HG03095 (cell line): ENCODE results near the gene XYLT1.
"Not testable (repeated sequence)": the region's sequence is repeated elsewhere in the genome, so short reads cannot be mapped to it uniquely, and the experiment has no call there.

Source experiments
- ATAC-seq: cut with Tn5 transposase; IDR thresholded peaks from one replicate; pipeline ENCODE4 v1.9.1; 2021; ENCODE audit warnings: moderate library complexity; ENCODE audit not compliant: unreplicated experiment

Gene XYLT1

GRCh38 chr16:17432901-17433576 is 37.7 kb downstream of the XYLT1 start:
- no peak for ATAC-seq

- ATAC-seq = no peak
These were observed 38.7 kb downstream of the XYLT1 start for GRCh38 chr16:17431968-17432625.

DNA sequence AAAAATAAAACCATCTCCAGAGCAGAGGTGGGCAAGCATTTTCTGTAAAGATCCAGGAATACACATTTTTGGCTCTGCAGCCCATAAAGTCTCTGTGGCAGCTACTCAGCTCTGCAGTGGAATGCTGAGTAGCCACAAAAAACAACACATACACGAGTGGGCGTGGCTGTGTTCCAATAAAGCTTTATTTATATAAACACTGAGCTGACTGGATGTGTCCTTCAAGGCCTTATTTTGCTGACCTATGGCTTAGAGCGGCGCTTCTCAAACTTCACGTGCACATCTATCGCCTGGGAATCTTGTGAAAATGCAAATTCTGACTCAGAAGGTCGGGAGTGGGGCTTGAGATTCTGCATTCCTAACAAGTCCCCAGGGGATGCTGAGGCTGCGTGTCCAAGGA is 39.7 kb downstream of the XYLT1 start:
- ATAC-seq = no peak

GRCh38 chr16:17426451-17426850 is 44.3 kb downstream of the XYLT1 start:
- ATAC-seq = no peak

DNA sequence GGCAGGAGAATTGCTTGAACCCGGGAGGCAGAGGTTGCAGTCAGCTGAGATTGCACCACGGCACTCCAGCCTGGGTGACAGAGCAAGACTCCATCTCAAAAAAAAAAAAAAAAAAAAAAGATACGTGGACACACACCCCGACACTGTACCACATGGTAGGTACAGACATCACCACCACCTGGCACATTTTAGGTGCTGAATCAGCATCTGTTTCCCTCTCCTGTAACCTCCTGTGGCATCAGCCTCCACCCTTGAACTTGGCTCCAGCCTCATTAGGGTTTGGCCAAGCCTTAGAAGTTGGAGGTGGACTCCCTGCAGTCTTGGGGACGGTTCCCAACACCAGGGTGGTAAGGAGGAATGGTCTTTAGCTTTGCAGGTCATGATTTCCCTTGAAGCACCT is 46.0 kb downstream of the XYLT1 start:
- ATAC-seq = no peak

- ATAC-seq = no peak
These were observed 47.5 kb downstream of the XYLT1 start for GRCh38 chr16:17423221-17423620.

- no peak for ATAC-seq
These were observed 49.9 kb downstream of the XYLT1 start for GRCh38 chr16:17420816-17421215.

GRCh38 chr16:17419266-17419665 is 51.5 kb downstream of the XYLT1 start:
- ATAC-seq = no peak

GRCh38 chr16:17417740-17418139 is 53.0 kb downstream of the XYLT1 start:
- ATAC-seq = no peak

GRCh38 chr16:17416461-17417311 is 54.1 kb downstream of the XYLT1 start:
- peak; percentile 92 for ATAC-seq

GRCh38 chr16:17414916-17415315 is 55.8 kb downstream of the XYLT1 start:
- ATAC-seq = no peak

DNA sequence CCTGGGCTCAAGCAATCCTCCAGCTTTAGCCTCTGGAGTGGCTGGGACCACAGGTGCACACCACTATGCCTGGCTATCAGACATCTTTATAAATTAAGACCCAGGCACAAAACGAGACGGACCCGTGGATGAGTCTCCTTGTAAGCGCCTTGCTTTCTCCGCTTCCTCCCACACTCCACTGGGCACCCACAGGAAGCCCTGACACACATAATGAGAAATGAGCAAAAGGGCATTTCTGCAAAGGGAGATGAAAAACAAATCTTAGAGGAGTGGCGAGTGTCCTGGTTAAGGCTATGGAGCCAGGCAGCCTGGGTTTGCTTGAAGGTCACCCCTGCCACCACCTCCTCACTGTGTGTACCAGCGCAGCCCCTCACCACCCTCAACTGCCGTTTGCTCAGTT is 56.3 kb downstream of the XYLT1 start:
- no peak for ATAC-seq

- ATAC-seq = no peak
These were observed 57.3 kb downstream of the XYLT1 start for GRCh38 chr16:17413508-17413907.

GRCh38 chr16:17412791-17413190 is 58.0 kb downstream of the XYLT1 start:
- ATAC-seq = no peak

- no peak for ATAC-seq
These were observed 58.5 kb downstream of the XYLT1 start for GRCh38 chr16:17412221-17412620.

GRCh38 chr16:17411263-17411662 is 59.5 kb downstream of the XYLT1 start:
- no peak for ATAC-seq

DNA sequence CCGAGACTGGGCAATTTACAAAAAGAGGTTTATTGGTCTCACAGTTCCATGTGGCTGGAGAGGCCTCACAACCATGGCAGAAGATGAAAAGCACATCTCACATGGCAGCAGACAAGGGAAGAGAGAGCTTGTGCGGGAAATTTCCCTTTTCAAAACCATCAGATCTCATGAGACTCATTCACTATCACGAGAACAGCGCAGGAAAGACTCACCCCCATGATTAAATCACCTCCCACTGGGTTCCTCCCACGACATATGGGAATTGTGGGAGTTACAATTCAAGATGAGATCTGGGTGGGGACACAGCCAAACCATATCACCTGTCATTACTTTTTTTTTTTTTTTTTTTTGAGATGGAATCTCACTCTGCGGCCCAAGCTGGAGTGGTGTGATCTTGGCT is 60.4 kb downstream of the XYLT1 start:
- ATAC-seq = not testable (repeated sequence)

GRCh38 chr16:17409894-17410293 is 60.9 kb downstream of the XYLT1 start:
- no peak for ATAC-seq

DNA sequence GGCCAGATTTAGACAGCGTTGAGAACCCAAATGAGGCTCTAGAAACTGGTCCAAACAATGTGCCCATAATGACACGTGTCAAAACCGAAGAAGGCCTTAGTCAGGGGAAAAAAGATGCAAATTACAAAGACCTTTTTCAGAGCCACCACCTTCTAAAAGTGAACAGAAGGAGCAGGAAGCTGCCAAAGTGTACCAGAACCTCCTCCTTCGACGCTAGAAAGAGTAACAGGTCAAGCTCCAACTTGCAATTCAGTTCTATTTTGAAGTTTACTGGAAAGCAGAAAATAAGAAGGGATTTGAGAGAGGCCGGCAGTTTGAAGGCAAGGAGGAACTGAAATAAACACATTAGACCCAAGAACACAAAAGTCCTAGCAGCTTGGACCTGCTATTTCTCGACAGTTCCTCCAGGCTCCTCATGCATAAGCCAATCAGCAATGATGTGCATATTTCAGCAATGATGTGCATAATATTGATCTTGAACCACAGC is 61.8 kb downstream of the XYLT1 start:
- no peak for ATAC-seq

DNA sequence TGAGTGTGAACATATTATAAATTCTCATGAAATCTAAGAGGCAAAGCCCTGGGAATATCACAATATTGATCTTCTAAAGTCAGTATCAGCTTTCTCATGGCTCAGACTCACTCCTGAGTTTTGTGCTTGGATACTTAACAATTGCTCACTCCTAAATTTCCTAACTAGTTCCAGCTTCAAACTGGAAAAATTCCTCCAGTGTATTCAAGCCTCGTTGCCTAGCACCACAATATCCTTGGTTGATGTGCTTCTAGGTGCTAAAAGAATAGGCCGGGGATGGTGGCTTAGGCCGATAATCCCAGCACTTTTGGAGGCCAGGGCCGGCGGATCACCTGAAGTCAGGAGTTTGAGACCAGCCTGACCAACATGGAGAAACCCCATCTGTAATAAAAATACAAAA is 62.5 kb downstream of the XYLT1 start:
- no peak for ATAC-seq

DNA sequence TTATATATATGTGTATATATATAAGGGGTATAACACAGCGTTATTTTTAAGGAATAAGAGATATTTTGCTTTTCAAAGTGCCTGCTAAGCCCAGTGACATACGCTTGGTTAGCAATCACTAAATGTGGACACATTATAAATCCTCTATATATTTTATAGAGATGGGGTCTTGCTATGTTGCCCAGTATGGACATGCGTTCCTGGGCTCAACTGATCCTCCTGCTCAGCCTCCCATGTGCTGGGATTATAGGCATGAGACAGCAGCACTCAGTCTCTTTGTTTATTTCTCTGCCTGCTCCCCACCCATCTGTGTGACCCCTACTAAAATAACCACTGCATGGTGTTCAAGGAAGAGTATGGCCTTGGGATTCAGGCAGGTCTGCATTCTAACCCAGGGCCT is 63.4 kb downstream of the XYLT1 start:
- no peak for ATAC-seq
